Measurements from ENCODE around the gene TSPO.
"Not testable (repeated sequence)": the region's sequence is repeated elsewhere in the genome, so short reads cannot be mapped to it uniquely, and the experiment has no call there.

DNA sequence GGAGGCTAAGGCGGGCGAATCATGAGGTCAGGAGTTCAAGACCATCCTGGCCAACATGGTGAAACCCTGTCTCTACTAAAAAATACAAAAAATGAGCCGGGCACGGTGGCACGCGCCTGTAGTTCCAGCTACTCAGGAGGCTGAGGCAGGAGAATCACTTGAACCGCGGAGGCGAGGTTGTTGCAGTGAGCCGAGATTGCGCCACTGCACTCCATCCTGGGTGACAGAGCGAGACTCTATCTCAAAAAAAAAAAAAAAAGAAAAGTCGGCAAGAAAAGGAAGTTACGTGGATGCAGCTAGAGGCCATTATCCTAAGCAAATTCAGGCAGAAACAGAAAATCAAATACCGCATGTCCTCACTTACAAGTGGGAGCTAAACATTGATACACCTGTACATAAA, 5.0 kb upstream of the TSPO start:
- TF ChIP-seq, protein P1, sequence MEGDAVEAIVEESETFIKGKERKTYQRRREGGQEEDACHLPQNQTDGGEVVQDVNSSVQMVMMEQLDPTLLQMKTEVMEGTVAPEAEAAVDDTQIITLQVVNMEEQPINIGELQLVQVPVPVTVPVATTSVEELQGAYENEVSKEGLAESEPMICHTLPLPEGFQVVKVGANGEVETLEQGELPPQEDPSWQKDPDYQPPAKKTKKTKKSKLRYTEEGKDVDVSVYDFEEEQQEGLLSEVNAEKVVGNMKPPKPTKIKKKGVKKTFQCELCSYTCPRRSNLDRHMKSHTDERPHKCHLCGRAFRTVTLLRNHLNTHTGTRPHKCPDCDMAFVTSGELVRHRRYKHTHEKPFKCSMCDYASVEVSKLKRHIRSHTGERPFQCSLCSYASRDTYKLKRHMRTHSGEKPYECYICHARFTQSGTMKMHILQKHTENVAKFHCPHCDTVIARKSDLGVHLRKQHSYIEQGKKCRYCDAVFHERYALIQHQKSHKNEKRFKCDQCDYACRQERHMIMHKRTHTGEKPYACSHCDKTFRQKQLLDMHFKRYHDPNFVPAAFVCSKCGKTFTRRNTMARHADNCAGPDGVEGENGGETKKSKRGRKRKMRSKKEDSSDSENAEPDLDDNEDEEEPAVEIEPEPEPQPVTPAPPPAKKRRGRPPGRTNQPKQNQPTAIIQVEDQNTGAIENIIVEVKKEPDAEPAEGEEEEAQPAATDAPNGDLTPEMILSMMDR (IDR thresholded peaks at IDR 0.05), result not testable (repeated sequence)
- not testable (repeated sequence) for TF ChIP-seq POLR2A (IDR thresholded peaks at IDR 0.05)
